GM19240 (cell line): ENCODE results near the gene RASGRF2.
"Not testable (repeated sequence)": the region's sequence is repeated elsewhere in the genome, so short reads cannot be mapped to it uniquely, and the experiment has no call there.

Source experiments
- DNase-seq: peaks from one replicate; pipeline ENCODE4 v3.0.0; 2011; ENCODE audit warnings: low spot score; ENCODE audit not compliant: insufficient read length

The RASGRF2 gene

DNA sequence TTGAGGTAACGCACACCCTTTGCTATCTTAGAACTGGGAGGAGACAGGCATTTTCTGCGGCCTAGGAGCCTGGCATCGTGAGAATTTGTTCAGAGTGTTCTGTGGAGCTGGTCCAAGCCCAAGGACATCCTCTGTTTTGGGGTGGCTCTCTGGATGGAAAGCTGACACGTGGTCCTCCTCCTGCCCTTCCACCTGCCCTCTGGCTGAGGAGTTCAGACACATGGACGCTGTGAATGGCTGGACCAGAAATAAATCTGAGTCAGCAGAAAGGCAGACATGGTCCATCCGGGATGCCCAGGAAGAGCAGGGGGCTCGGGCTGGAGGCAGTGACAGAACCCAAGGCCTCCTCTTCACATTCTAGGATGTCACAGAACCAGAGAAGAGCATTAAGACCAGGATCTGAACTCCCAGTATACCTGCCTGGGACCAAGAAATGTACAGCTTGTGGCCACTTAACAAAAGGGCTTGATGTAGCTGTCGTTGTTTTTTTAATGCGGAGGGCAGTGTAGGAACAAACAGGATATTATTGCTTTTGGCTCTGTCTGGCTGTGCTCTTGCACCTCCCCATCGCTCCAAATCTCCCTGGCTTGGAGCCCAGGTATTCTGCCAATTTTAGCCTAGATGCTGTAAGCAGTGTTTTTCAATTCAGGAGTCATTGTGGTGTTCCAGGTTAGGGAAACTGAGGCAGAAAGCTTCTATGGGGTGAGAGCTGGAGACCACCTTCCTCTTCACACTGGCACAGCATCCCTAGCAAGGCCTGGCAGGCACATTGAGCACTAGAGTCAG is 275.3 kb downstream of the RASGRF2 start:
- DNase-seq = no peak

DNA sequence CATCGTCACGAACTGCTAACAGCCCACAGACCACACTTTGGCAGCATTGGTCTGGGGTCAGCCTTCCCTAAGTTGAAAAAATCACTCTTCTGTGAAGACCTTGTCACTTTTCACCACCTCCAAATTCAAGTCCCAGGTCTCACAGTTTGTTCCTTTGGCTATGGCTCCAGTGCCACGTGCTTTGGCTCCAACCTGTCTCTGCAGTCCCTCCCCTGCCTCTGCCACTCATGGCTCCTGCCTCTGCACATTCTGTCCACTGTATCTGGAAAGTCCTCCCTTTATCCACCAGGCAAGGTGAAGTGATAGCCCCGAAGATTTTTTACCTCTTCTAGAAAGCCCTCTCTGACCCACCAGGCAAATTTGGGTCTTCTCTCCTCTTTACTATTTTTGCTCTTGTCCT is 278.3 kb downstream of the RASGRF2 start:
- DNase-seq = no peak

DNA sequence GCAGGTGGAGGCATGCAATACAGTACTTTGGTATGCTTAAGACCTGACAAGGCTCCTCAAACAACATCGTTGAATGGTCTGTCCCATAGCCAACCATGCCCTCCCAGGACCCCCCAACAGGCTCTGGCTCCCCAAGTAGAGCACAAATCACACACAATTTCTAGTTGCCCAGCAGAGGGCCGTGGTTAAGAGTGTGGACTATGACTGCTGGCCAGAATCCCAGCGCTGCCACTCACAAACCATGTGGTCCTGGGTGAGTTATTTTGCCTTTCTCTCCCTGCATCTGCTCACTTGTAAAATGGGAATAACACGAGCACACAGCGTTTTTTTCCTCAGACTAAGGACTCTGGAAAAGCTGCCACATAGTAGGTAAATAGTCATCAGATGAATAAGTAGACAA is 279.4 kb downstream of the RASGRF2 start:
- DNase-seq = no peak

DNA sequence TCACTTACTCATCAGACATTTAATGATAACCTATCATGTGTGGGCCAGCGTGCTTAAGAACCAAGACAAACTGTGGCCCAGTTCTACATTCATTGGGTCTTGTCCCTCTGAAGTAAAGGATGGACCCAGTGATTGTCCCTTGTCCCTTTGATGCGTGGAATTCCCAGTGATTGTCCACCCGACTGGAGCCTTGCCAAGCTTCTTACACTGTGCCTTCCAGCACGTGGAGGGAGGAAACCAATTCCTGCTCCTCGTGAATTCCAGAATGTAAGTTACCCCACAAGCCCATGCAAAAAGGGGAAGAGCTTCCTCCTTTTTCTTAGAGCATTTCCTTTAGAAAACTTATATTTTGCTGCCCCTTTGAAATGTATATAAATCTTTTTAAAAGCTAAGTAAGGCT is 280.8 kb downstream of the RASGRF2 start:
- DNase-seq = no peak

DNA sequence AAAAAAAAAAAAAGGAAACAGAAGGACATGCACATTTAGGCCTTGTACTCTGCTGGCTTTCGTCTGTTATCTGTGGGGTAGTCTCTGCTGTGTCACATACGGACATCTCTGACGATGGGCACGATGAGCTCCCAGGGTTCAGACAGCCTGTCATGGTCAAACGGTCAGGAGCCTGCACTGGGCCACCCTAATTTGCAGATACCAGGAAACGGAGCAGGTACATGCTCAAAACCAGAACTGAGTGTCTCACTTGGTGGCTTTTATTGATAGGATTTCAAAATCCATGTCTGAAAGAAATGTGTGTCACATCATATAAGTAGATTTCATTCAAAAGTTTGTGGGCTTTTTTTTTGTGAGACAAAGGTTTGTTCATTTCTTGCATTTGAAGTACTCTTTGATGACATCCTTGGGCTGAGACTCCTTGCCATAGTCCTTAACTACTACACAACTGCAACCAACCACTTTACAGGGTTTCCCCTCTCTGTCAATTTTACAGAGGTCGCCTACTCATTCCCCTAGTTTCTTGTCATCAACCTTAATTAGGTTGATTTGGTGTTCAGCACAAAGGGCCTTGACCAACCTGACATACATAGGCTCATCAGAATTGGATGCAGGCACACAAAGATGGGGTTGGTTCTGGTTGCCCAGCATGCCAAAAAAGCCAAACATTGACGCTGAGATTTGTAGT is 281.9 kb downstream of the RASGRF2 start:
- no peak for DNase-seq

DNA sequence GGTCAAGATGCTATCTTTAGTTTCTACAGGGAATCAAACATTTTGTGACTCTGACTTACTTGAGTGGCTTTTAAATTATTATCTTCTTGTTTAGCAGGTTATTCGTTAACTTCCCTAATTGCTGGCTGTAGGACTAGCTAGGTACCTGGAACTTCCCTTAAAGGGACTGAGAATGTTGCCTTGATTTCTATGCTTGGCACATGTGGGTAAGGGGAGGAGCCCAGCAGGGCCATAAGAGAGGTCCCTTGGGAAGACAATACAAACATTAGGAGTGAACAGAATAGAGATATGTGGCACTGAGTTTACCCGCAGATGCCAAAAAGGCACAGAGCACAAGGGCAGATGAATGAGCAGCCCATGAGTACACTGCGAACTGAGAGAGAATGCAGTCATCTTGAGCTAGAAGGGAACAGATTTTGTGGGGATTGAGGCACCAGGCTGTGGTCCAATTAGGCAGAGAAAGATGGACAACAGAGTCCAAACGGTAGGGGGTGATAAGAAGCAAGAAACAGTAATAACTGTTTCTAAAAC is 282.8 kb downstream of the RASGRF2 start:
- no peak for DNase-seq

DNA sequence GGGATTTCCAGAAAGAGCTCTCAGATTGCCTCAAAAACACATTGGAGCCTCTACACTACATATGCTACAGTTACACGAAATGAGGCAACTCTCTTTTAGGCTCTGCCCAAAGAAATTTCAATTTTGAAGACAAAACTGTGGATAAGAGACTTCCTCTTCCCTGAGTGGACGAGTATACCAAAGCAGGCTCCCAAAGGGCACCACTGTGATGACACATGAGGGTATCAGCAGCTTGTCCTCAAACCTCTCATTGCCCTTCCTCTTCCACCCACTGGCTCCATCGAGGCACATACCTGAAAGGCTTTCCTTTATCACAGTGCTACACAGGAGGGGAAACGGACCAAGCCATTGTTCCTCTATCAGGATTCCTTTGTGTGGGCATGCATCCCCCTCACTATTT is 284.3 kb downstream of the RASGRF2 start:
- DNase-seq = no peak

DNA sequence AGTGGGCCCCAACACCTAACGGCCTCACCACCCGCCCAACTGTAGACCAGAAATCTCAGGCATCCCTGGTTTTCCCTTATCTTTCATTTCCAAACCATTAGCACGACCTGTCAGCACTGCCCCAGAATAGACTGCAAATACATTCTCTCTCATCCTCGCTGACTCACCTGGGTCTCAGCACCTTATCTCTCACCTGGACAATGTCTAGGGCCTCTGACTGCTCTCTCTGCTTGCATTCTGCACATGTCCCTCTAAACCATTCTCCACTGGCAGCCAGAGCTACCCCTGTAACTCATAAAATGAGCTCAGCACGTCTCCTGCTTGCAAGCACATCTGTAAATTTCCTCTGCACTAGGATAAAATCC is 285.7 kb downstream of the RASGRF2 start:
- no peak for DNase-seq

DNA sequence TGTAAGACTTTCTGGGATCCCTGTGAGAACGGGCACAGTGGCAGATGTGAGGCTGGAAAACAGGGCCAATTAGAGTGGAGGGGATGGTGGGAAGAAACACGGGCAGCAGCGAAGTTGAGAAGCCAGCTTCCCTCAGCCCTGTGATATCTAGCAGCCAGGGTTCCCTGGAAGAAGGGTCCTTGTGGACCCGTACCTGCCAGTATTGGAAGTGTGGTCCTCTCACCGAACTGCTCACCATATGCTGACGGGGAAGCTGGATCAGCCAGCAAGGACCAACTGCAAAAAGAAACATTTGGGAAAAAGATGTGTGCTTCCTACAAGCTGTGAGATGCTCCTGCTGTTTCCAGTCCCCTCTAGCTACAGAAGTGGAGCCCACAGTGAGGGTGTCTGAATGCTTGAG is 286.5 kb downstream of the RASGRF2 start:
- no peak for DNase-seq

DNA sequence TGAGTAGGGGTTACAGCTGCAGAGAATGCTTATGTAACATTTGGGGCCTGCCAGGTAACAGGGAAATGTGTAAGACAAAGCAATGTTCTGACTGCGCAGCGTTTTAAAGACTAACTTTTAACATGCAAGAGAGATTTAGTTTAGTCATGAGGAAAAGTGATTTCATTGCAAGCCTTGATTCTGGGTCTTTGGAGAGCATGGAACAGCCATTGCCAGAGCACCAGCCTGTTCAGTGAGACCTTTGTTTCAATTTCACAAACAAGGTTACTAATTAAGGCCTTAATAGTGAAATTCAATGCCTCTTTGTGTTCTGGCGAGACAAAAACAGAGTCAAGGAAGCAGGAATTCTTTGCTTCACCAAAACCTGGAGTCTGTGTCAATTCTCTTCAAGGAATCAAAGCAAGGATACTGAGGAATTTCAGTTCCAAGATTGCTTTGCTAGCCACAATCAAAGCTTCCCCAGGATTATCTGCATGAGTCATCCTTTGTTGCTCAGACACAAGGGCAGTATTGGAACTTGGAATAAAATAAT is 287.3 kb downstream of the RASGRF2 start:
- DNase-seq = no peak

DNA sequence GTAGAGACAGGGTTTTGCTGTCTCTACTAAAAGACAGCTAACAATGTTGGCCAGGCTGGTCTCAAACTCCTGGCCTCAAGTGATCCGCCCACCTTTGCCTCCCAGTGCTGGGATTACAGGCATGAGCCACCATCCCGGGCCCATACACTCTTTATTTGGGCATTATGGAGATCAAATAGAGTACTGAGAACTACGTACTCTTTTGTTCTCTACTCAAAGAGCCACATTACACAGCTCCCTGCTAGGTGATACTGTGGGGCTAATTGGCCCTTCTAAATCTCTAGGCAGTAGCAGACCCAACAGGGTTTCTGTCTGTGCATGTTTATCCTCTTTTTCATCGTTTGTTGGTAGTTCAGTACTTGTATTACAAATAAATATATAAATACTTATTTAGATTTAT is 289.1 kb downstream of the RASGRF2 start:
- DNase-seq = no peak

DNA sequence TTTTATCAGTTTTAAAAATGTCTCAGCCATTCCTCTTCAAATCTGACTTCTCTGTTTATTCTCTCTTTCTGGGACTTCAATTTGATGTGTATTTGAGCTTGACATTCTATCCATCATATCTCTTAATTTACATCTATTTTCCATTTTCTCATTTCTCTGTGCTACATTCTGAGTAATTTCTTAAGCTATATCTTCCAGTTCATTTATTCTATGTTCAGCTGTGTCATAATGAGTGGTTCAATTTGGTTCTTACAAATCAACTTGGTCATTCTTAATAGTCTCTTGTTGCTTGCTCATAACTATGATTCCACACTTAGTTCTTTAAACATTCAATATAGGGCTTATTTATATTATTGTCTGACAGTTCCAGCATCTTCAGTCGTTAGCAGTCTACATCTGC is 289.8 kb downstream of the RASGRF2 start:
- DNase-seq = no peak

DNA sequence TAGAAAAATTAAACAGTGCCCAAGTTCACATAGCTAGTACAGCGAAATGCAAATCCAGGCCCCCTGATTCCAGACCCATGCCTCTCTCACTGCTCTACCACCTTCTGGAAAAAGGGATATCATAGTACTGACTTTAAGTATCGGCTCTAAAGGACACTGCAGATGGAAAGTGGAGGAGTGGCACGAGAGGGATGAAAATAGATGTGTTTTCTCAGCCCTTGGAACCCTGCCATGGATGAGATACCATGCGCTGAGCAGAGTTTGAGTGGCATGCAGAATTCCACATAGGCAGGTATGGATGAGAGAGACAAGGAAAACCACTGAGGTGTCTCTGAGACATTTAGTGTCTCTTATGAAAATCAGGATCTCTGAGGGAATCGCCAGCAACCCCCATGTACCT is 291.8 kb downstream of the RASGRF2 start:
- no peak for DNase-seq

DNA sequence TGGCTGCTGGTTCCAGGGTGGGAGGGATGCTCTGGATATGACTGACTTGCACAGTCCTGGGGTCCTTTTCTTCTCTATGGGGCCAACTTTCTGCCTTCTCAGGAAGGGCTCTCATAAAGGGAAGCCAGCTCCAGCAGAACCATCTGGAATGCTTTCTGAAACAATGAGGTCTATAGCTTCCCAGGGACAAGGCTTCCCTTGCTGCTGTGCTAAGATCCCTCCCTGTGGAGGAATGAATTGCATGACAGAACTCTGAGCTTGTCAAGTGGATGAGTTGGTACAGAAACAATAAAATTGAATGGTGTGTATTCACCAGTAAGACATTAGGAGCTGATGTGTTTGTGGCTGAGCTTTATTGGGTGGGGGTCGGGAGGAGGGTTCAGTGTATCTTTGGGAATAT is 292.7 kb downstream of the RASGRF2 start:
- no peak for DNase-seq

DNA sequence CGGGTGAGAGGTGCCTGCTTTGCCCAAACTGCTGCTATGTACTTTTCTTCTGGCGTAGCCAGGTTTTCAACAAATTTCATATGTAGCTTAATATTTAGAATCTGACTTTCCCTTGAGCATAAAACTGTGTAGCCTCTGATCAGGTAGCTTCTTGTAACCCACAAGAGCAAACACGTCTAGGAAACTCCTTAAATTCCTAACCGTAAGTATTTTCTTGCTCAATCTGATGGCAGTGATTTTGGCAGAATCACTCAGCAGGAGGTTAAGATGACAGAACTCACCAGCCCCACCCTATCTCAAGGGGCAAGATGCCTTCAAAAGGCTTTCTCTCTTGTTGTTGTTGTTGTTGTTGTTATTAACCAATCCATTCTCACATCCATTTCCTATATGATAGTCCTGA is 293.7 kb downstream of the RASGRF2 start:
- DNase-seq = no peak

DNA sequence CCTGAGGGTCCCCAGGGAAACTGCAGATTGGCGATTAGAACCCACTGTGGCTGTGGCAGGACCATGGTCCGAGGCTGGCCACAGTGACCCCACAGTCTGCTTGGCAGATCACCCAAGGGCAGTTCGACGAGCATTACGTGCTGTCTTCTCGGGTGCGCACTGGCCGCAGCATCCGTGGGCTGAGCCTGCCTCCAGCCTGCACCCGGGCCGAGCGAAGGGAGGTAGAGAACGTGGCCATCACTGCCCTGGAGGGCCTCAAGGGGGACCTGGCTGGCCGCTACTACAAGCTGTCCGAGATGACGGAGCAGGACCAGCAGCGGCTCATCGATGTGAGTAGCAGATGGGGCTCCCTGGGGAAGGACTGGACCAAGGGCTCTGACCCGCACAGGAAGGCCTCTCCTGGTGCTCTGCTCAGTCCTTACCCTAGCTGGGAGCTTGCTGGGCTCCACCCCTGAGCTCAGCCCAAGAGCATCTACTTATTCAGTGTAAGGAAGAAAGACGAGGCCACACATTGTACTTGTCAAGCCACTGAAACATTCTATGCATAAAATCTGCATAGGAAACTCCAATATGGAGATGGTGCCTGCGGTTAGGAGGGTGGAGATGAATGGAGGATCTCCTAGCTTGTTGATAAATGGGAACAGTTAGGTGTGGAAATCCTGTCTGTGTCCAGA is 294.9 kb downstream of the RASGRF2 start:
- no peak for DNase-seq

DNA sequence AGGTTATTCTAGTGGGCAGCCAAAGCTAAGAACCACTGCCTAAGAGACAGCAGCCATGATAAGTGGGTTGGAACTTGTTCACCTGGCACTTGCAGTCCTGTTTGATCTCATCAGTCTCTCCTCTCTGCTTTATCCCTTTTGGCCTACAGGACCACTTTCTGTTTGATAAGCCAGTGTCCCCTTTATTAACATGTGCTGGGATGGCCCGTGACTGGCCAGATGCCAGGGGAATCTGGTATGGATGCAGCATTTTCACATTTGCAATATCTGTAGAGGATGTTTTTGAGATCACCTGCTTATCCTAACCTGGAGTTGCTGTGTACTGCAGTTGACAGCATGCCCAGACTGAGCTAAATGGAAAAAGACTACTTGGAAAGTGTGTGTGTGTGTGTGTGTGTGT is 296.6 kb downstream of the RASGRF2 start:
- no peak for DNase-seq

DNA sequence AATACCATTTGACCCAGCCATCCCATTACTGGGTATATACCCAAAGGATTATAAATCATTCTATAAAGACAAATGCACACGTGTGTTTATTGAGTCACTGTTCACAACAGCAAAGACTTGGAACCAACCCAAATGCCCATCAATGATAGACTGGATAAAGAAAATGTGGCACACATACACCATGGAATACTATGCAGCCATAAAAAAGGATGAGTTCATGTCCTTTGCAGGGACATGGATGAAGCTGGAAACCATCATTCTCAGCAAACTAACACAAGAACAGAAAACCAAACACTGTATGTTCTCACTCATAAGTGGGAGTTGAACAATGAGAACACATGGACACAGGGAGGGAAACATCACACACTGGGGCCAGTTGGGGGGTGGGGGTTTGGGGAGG is 302.6 kb downstream of the RASGRF2 start:
- DNase-seq = not testable (repeated sequence)

DNA sequence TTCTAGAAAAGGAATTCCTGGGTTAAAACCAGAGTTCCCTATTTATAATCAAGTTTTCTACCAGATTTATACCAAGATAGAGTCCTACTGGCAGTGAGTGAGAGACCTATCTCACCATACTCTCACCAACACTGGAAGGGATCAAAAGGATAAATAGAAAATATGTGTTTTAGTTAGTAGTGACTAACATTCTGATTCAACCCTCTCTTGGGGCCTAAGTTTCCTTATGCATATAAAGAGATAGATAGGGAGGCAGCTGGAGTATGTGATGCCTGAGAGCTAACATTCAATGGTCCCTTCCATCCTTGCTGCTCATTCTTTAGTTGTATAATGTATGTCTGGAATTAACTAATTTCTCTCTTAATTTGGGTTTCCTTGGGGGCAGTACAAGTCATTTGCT is 304.9 kb downstream of the RASGRF2 start:
- no peak for DNase-seq

DNA sequence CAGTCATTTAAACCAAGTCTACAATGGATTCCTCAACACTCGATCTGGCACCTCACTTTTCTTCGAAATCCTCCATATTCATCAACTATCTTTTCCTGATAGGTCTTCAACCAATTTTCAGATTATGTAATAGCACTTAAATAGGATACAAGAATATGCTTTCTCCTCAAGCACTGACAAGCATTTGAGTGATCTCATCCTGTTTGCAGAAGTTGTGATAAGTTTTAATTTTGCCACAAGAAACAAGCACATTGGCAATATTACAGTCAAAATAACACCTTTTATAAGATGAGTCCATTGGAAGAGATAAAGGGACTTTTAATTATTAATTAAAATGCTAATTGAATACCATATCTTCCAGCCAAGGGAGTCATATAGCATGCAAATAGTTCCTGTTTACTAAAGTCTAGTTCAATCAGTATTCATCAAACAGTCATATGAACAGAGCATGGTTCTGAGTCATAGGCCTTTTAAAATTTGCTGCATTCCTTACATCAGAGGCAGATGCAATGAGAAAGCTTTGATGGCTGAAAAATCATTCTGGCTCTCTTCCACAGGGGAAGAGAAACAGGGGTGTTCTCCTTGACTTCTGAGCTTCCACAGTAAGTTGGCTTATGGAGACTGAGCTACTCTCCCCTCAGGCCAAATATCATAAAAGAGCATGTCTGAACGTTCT is 308.5 kb downstream of the RASGRF2 start:
- DNase-seq = no peak

DNA sequence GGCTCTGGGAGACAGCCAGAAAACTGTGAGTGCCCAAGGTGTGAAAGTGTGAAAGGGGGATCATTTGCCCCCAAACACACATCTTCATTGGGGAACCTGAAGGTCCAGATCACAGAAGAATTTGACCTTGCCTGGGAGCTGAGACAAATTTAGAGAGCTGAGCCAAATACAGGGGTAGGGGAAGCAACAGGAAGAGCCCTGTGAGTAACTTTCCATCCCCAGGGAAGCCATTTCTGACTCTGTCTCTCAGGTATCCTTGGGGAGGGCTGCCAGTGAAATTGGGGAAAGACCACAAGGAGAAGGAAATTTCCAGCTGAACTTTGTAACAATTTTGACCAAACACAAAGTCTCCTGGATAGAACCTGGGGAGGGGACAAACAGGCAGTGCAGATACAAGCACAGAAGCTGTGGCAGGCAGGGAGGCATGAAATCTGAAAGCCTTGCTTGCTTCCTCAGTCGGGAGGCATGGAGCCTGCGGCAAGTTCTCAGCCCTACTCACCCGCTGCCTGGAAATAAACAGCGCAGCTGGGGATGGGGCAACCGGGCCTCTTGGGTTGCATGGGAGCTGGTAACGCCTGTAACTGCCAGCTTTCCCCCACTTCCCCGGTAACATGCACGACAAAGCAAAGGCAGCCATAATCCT is 309.7 kb downstream of the RASGRF2 start:
- DNase-seq = no peak
